HepG2 (cell line): ENCODE data around the gene C20orf144. TPM values are rescaled to one million over a fixed set of nuclear protein-coding genes. Genes with fewer than 3 reads are reported as not detected.

ENCODE experiments used
- ARNT ChIP-seq: fragments of 450-650 bp; IDR thresholded peaks from 2 replicates; pipeline ENCODE4 v1.6.1; 2017
- BRF2 ChIP-seq: sonication (generic); formaldehyde crosslinking; IDR thresholded peaks from 2 replicates; pipeline ENCODE4 v1.8.1; 2022; ENCODE audit warnings: mild to moderate bottlenecking, missing genetic modification reagents
- ERF ChIP-seq: IDR thresholded peaks from 2 replicates; pipeline ENCODE4 v1.6.1; 2018; ENCODE audit warnings: missing biosample characterization, missing genetic modification reagents
- GLI4 ChIP-seq: sonication (generic); formaldehyde crosslinking; IDR thresholded peaks from 2 replicates; pipeline ENCODE4 v1.5.1; 2020; ENCODE audit warnings: missing genetic modification reagents, mild to moderate bottlenecking, moderate library complexity, borderline replicate concordance
- HIVEP1 ChIP-seq: sonication (generic); formaldehyde crosslinking; IDR thresholded peaks from 2 replicates; pipeline ENCODE4 v1.4.0; 2020; ENCODE audit warnings: mild to moderate bottlenecking, missing genetic modification reagents
- HNF1A ChIP-seq, 2 experiments: sonication (generic) in 1 of 2; formaldehyde crosslinking in 1 of 2; IDR thresholded peaks; 2 replicates each; pipeline versions ENCODE4 v1.4.0 to v1.6.1; 2016 to 2020; ENCODE audit warnings: borderline replicate concordance in 1 of 2, low read depth in 1 of 2, mild to moderate bottlenecking in 1 of 2, missing genetic modification reagents in 1 of 2
- HOXD1 ChIP-seq: sonication (generic); formaldehyde crosslinking; IDR thresholded peaks from 2 replicates; pipeline ENCODE4 v1.5.0; 2020; ENCODE audit warnings: missing genetic modification reagents
- MLX ChIP-seq: IDR thresholded peaks from 2 replicates; pipeline ENCODE4 v1.6.1; 2016
- MXD1 ChIP-seq: sonication (generic); formaldehyde crosslinking; IDR thresholded peaks from 2 replicates; pipeline ENCODE4 v1.4.0; 2020; ENCODE audit warnings: mild to moderate bottlenecking, missing genetic modification reagents
- PLRG1 ChIP-seq: fragments of 450-650 bp; conservative IDR thresholded peaks from 2 replicates; pipeline ENCODE4 v1.6.1; 2016
- RBFOX2 ChIP-seq: fragments of 200-400 bp; formaldehyde crosslinking; IDR thresholded peaks from 2 replicates; pipeline ENCODE4 v1.6.1; 2017; ENCODE audit warnings: low read depth, mild to moderate bottlenecking, low read length
- ZBTB37 ChIP-seq: sonication (generic); formaldehyde crosslinking; IDR thresholded peaks from 2 replicates; pipeline ENCODE4 v1.4.0; 2020; ENCODE audit warnings: mild to moderate bottlenecking, missing genetic modification reagents
- ZFP91 ChIP-seq: sonication (generic); formaldehyde crosslinking; IDR thresholded peaks from 2 replicates; pipeline ENCODE4 v1.9.0; 2022; ENCODE audit warnings: missing genetic modification reagents, mild to moderate bottlenecking, borderline replicate concordance
- ZKSCAN8 ChIP-seq: IDR thresholded peaks from 2 replicates; pipeline ENCODE4 v1.6.1; 2016; ENCODE audit warnings: borderline replicate concordance, missing genetic modification reagents, missing compliant biosample characterization
- ZNF44 ChIP-seq: sonication (generic); formaldehyde crosslinking; IDR thresholded peaks from 2 replicates; pipeline ENCODE4 v1.5.1; 2020; ENCODE audit warnings: mild to moderate bottlenecking, missing genetic modification reagents
- ZNF562 ChIP-seq: sonication (generic); formaldehyde crosslinking; IDR thresholded peaks from 2 replicates; pipeline ENCODE4 v1.8.0; 2022; ENCODE audit warnings: missing genetic modification reagents, borderline replicate concordance
- ZNF672 ChIP-seq: sonication (generic); formaldehyde crosslinking; IDR thresholded peaks from 2 replicates; pipeline ENCODE4 v1.8.1; 2022; ENCODE audit warnings: missing genetic modification reagents
- ZNF784 ChIP-seq: sonication (generic); formaldehyde crosslinking; IDR thresholded peaks from 2 replicates; pipeline ENCODE4 v1.5.1; 2020; ENCODE audit warnings: missing genetic modification reagents, mild to moderate bottlenecking, borderline replicate concordance
- polyA plus RNA-seq, 8 experiments: library from polyadenylated mRNA; depleted of rRNA in 3 of 8; stranded (reverse) in 7 of 8; unstranded in 1 of 8; fragments of >200 nt; fragmentation: Illumina TruSeq in 4 of 8; extraction: Trizol in 4 of 8; gene quantifications; 2 replicates each; pipeline versions ENCODE4 v1.2.1 to v1.2.3, GENCODE V29; 2011 to 2016; ENCODE audit warnings: low read depth in 4 of 8, missing spikeins in 1 of 8, mixed read lengths in 1 of 8; ENCODE audit not compliant: insufficient read depth in 1 of 8
- total RNA-seq, 5 experiments: library from RNA; depleted of rRNA; stranded (reverse); fragments of >200 nt; fragmentation: Illumina TruSeq; extraction: Trizol; gene quantifications; 2 replicates each; pipeline ENCODE4 v1.2.3, GENCODE V29; 2016; ENCODE audit warnings: low read depth in 1 of 5

C20orf144 gene
- total and polyA plus RNA-seq, 2 of the 13 experiments (the other 11 are each of a cell fraction or from before 2014, with no cell fraction given), result 0.09 to 0.16 TPM

GRCh38 chr20:33673410-33674293 is 11.5 kb downstream of the C20orf144 start (continued):
- TF ChIP-seq HNF1A (IDR thresholded peaks at IDR 0.05; ENCODE audit: low read depth) (no peak), HNF1A (CRISPR knock-in tag; IDR thresholded peaks at IDR 0.05; ENCODE audit: borderline replicate concordance) (peak; percentile 43), PLRG1 (no peak), HIVEP1 (CRISPR knock-in tag) (peak; percentile 57; the same call in 1 of the 2 replicates), MXD1 (CRISPR knock-in tag) (peak; percentile 25; the same call in 1 of the 2 replicates), ZKSCAN8 (CRISPR knock-in tag) (no peak), RBFOX2 (no peak), HOXD1 (CRISPR knock-in tag) (0 out of 2 replicates have a peak, but pooled peaks have one; percentile 11), ZNF44 (CRISPR knock-in tag) (no peak), ZNF562 (CRISPR knock-in tag) (no peak), ZFP91 (CRISPR knock-in tag) (no peak), ZNF784 (CRISPR knock-in tag) (no peak), GLI4 (CRISPR knock-in tag) (no peak; the same call in 1 of the 2 replicates), ERF (CRISPR knock-in tag) (no peak), ARNT (no peak), ZNF672 (no peak), BRF2 (CRISPR knock-in tag) (no peak), ZBTB37 (CRISPR knock-in tag) (no peak), MLX (CRISPR knock-in tag) (no peak)
